ENCODE measurements around the gene SHISAL2A. TPM values are rescaled to one million over a fixed set of nuclear protein-coding genes. Genes with fewer than 3 reads are reported as not detected.

SHISAL2A gene
- polyA plus RNA-seq, 1 of the 3 experiments (the other 2 are of a cell fraction): 0.07 TPM

DNA sequence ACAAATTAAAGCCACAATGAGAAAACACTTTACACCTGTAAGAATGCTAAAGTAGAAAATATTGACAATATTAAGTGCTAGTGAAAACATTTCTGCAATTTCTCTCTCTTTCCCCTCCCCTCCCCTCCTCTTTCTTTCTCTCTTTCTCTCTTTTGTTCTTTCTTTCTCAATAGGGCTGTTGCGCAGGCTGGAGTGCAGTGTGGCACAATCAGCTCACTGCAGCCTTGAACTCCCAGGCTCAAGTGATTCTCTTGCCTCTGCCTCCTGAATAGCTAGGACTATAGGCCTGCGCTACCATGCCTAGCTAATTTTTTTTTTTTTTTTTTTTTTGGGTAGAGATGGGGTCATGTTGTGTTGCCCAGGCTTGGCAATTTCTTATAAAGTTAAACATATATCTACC is 5.9 kb upstream of the SHISAL2A start:
- Histone ChIP-seq H3F3A (replicated peaks; ENCODE audit: insufficient read depth) (no peaks in the 10 kb centered on the region), H3K36me3 (replicated peaks in 1 of 2; ENCODE audit: control insufficient read depth in 1 of 2, insufficient read depth in 2 of 2, low read length in 1 of 2) (no peaks in the 10 kb centered on the region), H3K27ac (ENCODE audit: low read depth in 2 of 2, low read length in 1 of 2) (no peak overlapping the region), H3K4me2 (no peak overlapping the region), H3K9me3 (0 out of 2 replicates have a peak, but pooled peaks cover 4% of the 10 kb centered on the region), H3K27me3 (ENCODE audit: insufficient read depth) (no peaks in the 10 kb centered on the region; the same call in 1 of the 2 replicates), H3K4me1 (ENCODE audit: control insufficient read depth in 1 of 2, insufficient read depth in 2 of 2, low read depth in 1 of 2, low read length in 1 of 2) (peaks cover 0 to 4% of the 10 kb centered on the region in 2 experiments; a peak in 1 of 4 replicates), H2AFZ (ENCODE audit: low read depth) (no peak overlapping the region), H3K9me2 (no peaks in the 10 kb centered on the region), H4K20me1 (ENCODE audit: insufficient read depth) (no peaks in the 10 kb centered on the region), H3K79me2 (ENCODE audit: insufficient read depth) (no peaks in the 10 kb centered on the region), H3K9ac (no peak overlapping the region), H3K4me3 (ENCODE audit: low read depth in 2 of 2, low read length in 1 of 2) (no peak overlapping the region)
- no peak for TF ChIP-seq TCF12 (IDR thresholded peaks at IDR 0.05)
- TF ChIP-seq, protein P1, sequence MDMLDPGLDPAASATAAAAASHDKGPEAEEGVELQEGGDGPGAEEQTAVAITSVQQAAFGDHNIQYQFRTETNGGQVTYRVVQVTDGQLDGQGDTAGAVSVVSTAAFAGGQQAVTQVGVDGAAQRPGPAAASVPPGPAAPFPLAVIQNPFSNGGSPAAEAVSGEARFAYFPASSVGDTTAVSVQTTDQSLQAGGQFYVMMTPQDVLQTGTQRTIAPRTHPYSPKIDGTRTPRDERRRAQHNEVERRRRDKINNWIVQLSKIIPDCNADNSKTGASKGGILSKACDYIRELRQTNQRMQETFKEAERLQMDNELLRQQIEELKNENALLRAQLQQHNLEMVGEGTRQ (IDR thresholded peaks at IDR 0.05; ENCODE audit: borderline replicate concordance, low read depth, low read length): no peak
- TF ChIP-seq, protein P2, sequence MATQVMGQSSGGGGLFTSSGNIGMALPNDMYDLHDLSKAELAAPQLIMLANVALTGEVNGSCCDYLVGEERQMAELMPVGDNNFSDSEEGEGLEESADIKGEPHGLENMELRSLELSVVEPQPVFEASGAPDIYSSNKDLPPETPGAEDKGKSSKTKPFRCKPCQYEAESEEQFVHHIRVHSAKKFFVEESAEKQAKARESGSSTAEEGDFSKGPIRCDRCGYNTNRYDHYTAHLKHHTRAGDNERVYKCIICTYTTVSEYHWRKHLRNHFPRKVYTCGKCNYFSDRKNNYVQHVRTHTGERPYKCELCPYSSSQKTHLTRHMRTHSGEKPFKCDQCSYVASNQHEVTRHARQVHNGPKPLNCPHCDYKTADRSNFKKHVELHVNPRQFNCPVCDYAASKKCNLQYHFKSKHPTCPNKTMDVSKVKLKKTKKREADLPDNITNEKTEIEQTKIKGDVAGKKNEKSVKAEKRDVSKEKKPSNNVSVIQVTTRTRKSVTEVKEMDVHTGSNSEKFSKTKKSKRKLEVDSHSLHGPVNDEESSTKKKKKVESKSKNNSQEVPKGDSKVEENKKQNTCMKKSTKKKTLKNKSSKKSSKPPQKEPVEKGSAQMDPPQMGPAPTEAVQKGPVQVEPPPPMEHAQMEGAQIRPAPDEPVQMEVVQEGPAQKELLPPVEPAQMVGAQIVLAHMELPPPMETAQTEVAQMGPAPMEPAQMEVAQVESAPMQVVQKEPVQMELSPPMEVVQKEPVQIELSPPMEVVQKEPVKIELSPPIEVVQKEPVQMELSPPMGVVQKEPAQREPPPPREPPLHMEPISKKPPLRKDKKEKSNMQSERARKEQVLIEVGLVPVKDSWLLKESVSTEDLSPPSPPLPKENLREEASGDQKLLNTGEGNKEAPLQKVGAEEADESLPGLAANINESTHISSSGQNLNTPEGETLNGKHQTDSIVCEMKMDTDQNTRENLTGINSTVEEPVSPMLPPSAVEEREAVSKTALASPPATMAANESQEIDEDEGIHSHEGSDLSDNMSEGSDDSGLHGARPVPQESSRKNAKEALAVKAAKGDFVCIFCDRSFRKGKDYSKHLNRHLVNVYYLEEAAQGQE (IDR thresholded peaks at IDR 0.05; ENCODE audit: low read depth, low read length): no peak
- TF ChIP-seq YY1 (IDR thresholded peaks at IDR 0.05; ENCODE audit: low read depth): no peak
- TF ChIP-seq FOXJ3 (CRISPR knock-in tag; IDR thresholded peaks at IDR 0.05): no peak
- no peak for TF ChIP-seq TEAD4 (IDR thresholded peaks at IDR 0.05; ENCODE audit: borderline replicate concordance, insufficient read depth)
- TF ChIP-seq, protein P3, sequence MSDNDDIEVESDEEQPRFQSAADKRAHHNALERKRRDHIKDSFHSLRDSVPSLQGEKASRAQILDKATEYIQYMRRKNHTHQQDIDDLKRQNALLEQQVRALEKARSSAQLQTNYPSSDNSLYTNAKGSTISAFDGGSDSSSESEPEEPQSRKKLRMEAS (IDR thresholded peaks at IDR 0.05; ENCODE audit: low read depth): no peak
- no peak for TF ChIP-seq CHD2 (IDR thresholded peaks at IDR 0.05; ENCODE audit: low read length, partially characterized antibody)
- no peak for TF ChIP-seq ELF1 (IDR thresholded peaks at IDR 0.05)
- TF ChIP-seq, protein P4, sequence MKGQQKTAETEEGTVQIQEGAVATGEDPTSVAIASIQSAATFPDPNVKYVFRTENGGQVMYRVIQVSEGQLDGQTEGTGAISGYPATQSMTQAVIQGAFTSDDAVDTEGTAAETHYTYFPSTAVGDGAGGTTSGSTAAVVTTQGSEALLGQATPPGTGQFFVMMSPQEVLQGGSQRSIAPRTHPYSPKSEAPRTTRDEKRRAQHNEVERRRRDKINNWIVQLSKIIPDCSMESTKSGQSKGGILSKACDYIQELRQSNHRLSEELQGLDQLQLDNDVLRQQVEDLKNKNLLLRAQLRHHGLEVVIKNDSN (IDR thresholded peaks at IDR 0.05; ENCODE audit: borderline replicate concordance, low read depth): no peak
- WGBS (ENCODE audit: low lambda C conversion rate): 96% methylated on average over 2 of the region's 2 CpGs
- POLR2A ChIA-PET: no interaction called here
- CTCF ChIA-PET: no interaction called here
- DNase-seq: no peak

DNA sequence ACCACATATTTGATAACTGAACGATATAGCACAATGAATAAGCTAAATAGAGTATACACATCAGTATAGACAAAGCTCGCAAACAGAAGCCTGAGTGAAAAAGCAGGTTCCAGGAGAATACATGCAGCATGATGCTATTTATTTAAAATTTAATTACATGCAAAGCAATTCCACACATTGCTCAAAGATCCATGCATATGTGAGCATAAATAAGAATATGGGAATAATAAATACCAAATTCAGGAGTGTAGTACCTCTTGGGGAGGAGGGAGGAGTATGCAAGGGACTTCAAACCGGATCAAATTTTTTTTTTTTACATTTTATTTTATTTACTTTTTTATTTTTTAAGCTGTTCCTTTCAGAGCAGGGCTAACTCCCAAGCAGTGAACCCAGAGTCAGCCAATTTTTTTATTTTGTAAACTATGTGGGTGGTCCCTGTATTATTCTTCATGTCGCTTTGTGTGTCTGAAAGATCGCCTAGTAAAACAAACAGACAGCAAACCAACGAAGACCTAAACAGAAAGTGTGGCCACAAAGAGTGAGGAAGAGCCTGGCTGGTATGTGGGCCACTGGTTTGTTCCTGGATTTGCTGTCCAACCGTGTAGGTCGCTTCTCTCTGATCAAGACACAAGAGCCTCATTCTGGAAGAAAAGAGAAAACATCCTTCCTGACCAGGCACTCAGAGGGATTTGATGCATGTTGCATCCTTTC is 4.2 kb upstream of the SHISAL2A start:
- no peak overlapping the region for H3K9ac ChIP-seq
- no peak for DNase-seq
- H3K4me1 ChIP-seq (ENCODE audit: control insufficient read depth in 1 of 2, insufficient read depth in 2 of 2, low read depth in 1 of 2, low read length in 1 of 2): peaks cover 0 to 9% of the 10 kb centered on the region in 2 experiments; a peak in 1 of 4 replicates
- 0 out of 2 replicates have a peak, but pooled peaks cover 4% of the 10 kb centered on the region for H3K9me3 ChIP-seq
- no peak overlapping the region for H3K27ac ChIP-seq (ENCODE audit: low read depth in 2 of 2, low read length in 1 of 2)
- H3K9me2 ChIP-seq: no peaks in the 10 kb centered on the region
- peaks cover 6% of the 10 kb centered on the region; the same call in 1 of the 2 replicates for H3K27me3 ChIP-seq (ENCODE audit: insufficient read depth)
- CTCF ChIA-PET: no interaction called here
- no peak overlapping the region for H3K4me3 ChIP-seq (ENCODE audit: low read depth in 2 of 2, low read length in 1 of 2)
- whole genome bisulfite sequencing (ENCODE audit: low lambda C conversion rate): 85% methylated on average over 8 of the region's 8 CpGs
- no peaks in the 10 kb centered on the region for H3K36me3 ChIP-seq (replicated peaks in 1 of 2; ENCODE audit: control insufficient read depth in 1 of 2, insufficient read depth in 2 of 2, low read length in 1 of 2)
- H3F3A ChIP-seq (replicated peaks; ENCODE audit: insufficient read depth): no peaks in the 10 kb centered on the region
- H2AFZ ChIP-seq (ENCODE audit: low read depth): no peak overlapping the region
- H3K79me2 ChIP-seq (ENCODE audit: insufficient read depth): no peaks in the 10 kb centered on the region
- POLR2A ChIA-PET: no interaction called here
- H4K20me1 ChIP-seq (ENCODE audit: insufficient read depth): no peaks in the 10 kb centered on the region
- no peak overlapping the region for H3K4me2 ChIP-seq
- TF ChIP-seq POLR2AphosphoS5 (IDR thresholded peaks at IDR 0.05; ENCODE audit: low read depth, low read length): no peak
- TF ChIP-seq, protein P1 (IDR thresholded peaks at IDR 0.05; ENCODE audit: borderline replicate concordance, low read depth, low read length): no peak
- TF ChIP-seq, protein P5, sequence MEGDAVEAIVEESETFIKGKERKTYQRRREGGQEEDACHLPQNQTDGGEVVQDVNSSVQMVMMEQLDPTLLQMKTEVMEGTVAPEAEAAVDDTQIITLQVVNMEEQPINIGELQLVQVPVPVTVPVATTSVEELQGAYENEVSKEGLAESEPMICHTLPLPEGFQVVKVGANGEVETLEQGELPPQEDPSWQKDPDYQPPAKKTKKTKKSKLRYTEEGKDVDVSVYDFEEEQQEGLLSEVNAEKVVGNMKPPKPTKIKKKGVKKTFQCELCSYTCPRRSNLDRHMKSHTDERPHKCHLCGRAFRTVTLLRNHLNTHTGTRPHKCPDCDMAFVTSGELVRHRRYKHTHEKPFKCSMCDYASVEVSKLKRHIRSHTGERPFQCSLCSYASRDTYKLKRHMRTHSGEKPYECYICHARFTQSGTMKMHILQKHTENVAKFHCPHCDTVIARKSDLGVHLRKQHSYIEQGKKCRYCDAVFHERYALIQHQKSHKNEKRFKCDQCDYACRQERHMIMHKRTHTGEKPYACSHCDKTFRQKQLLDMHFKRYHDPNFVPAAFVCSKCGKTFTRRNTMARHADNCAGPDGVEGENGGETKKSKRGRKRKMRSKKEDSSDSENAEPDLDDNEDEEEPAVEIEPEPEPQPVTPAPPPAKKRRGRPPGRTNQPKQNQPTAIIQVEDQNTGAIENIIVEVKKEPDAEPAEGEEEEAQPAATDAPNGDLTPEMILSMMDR (IDR thresholded peaks at IDR 0.05): no peak
- no peak for TF ChIP-seq NRF1 (IDR thresholded peaks at IDR 0.05; ENCODE audit: low read depth, low read length)
- no peak for TF ChIP-seq RAD21 (IDR thresholded peaks at IDR 0.05; ENCODE audit: low read length)
- TF ChIP-seq NFIC (IDR thresholded peaks at IDR 0.05; ENCODE audit: borderline replicate concordance): no peak
- TF ChIP-seq FOXJ3 (CRISPR knock-in tag; IDR thresholded peaks at IDR 0.05): no peak
- no peak for TF ChIP-seq MEF2A (IDR thresholded peaks at IDR 0.05; ENCODE audit: borderline replicate concordance, low read depth)
- no peak for TF ChIP-seq JUND (IDR thresholded peaks at IDR 0.05)
- TF ChIP-seq SMC3 (IDR thresholded peaks at IDR 0.05; ENCODE audit: low read depth, low read length): no peak
- no peak for TF ChIP-seq RXRA (IDR thresholded peaks at IDR 0.05; ENCODE audit: borderline replicate concordance, low read depth)
- no peak for TF ChIP-seq FOXM1 (IDR thresholded peaks at IDR 0.05; ENCODE audit: low read depth)

Measured in SK-N-SH (cell line).